ENCODE data around the gene AADAT.
"Not testable (repeated sequence)": the region's sequence is repeated elsewhere in the genome, so short reads cannot be mapped to it uniquely, and the experiment has no call there.

The AADAT gene

GRCh38 chr4:170110285-170110672 is 20.5 kb upstream of the AADAT start:
- Histone ChIP-seq H2AFZ (ENCODE audit: low read depth, low read length) (no peak overlapping the region), H3K9me3 (ENCODE audit: insufficient read depth, low read length) (no peaks in the 10 kb centered on the region), H3K4me1 (ENCODE audit: low read length) (no peaks in the 10 kb centered on the region), H4K20me1 (ENCODE audit: insufficient read depth, low read length) (no peaks in the 10 kb centered on the region), H3K4me2 (ENCODE audit: low read length) (no peak overlapping the region), H3K4me3 (ENCODE audit: low read length) (no peak overlapping the region), H3K9ac (ENCODE audit: low read length) (no peak overlapping the region), H3K36me3 (replicated peaks; ENCODE audit: low read depth, low read length) (no peaks in the 10 kb centered on the region), H3K27ac (ENCODE audit: low read length) (no peak overlapping the region), H3K27me3 (ENCODE audit: low read depth, low read length) (no peaks in the 10 kb centered on the region), H3K79me2 (ENCODE audit: low read length) (no peaks in the 10 kb centered on the region)
- TF ChIP-seq CTCF (IDR thresholded peaks at IDR 0.05; ENCODE audit: low read depth, low read length) (no peak), EZH2phosphoT487 (IDR thresholded peaks at IDR 0.05; ENCODE audit: low read depth) (no peak)

- Histone ChIP-seq H3K4me2 (ENCODE audit: low read length) (no peak overlapping the region), H3K27me3 (ENCODE audit: low read depth, low read length) (no peaks in the 10 kb centered on the region), H3K4me3 (ENCODE audit: low read length) (no peak overlapping the region), H4K20me1 (ENCODE audit: insufficient read depth, low read length) (no peaks in the 10 kb centered on the region), H3K4me1 (ENCODE audit: low read length) (no peaks in the 10 kb centered on the region), H3K36me3 (replicated peaks; ENCODE audit: low read depth, low read length) (no peaks in the 10 kb centered on the region), H3K27ac (ENCODE audit: low read length) (no peak overlapping the region), H2AFZ (ENCODE audit: low read depth, low read length) (no peak overlapping the region), H3K79me2 (ENCODE audit: low read length) (no peaks in the 10 kb centered on the region), H3K9me3 (ENCODE audit: insufficient read depth, low read length) (no peaks in the 10 kb centered on the region), H3K9ac (ENCODE audit: low read length) (no peak overlapping the region)
- TF ChIP-seq CTCF (IDR thresholded peaks at IDR 0.05; ENCODE audit: low read depth, low read length) (no peak), EZH2phosphoT487 (IDR thresholded peaks at IDR 0.05; ENCODE audit: low read depth) (no peak)
Observed at GRCh38 chr4:170109586-170110284, 20.0 kb upstream of the AADAT start.

- H3K4me1 ChIP-seq (ENCODE audit: low read length): no peaks in the 10 kb centered on the region
- H3K9ac ChIP-seq (ENCODE audit: low read length): no peak overlapping the region
- H3K27me3 ChIP-seq (ENCODE audit: low read depth, low read length): no peaks in the 10 kb centered on the region
- H3K36me3 ChIP-seq (replicated peaks; ENCODE audit: low read depth, low read length): no peaks in the 10 kb centered on the region
- no peak for TF ChIP-seq EZH2phosphoT487 (IDR thresholded peaks at IDR 0.05; ENCODE audit: low read depth)
- TF ChIP-seq CTCF (IDR thresholded peaks at IDR 0.05; ENCODE audit: low read depth, low read length): no peak
- H3K9me3 ChIP-seq (ENCODE audit: insufficient read depth, low read length): no peaks in the 10 kb centered on the region
- no peak overlapping the region for H3K4me2 ChIP-seq (ENCODE audit: low read length)
- H4K20me1 ChIP-seq (ENCODE audit: insufficient read depth, low read length): no peaks in the 10 kb centered on the region
- H3K4me3 ChIP-seq (ENCODE audit: low read length): no peak overlapping the region
- no peaks in the 10 kb centered on the region for H3K79me2 ChIP-seq (ENCODE audit: low read length)
- no peak overlapping the region for H3K27ac ChIP-seq (ENCODE audit: low read length)
- H2AFZ ChIP-seq (ENCODE audit: low read depth, low read length): no peak overlapping the region
Observed at GRCh38 chr4:170106900-170107299, 17.1 kb upstream of the AADAT start.

GRCh38 chr4:170102426-170102825 is 12.7 kb upstream of the AADAT start:
- Histone ChIP-seq H3K27ac (ENCODE audit: low read length) (no peak overlapping the region), H3K27me3 (ENCODE audit: low read depth, low read length) (no peaks in the 10 kb centered on the region), H3K4me1 (ENCODE audit: low read length) (no peaks in the 10 kb centered on the region), H3K4me2 (ENCODE audit: low read length) (no peak overlapping the region), H4K20me1 (ENCODE audit: insufficient read depth, low read length) (no peaks in the 10 kb centered on the region), H3K36me3 (replicated peaks; ENCODE audit: low read depth, low read length) (no peaks in the 10 kb centered on the region), H3K4me3 (ENCODE audit: low read length) (no peak overlapping the region), H2AFZ (ENCODE audit: low read depth, low read length) (no peak overlapping the region), H3K79me2 (ENCODE audit: low read length) (no peaks in the 10 kb centered on the region), H3K9ac (ENCODE audit: low read length) (no peak overlapping the region), H3K9me3 (ENCODE audit: insufficient read depth, low read length) (no peaks in the 10 kb centered on the region)
- no peak for TF ChIP-seq CTCF (IDR thresholded peaks at IDR 0.05; ENCODE audit: low read depth, low read length)
- no peak for TF ChIP-seq EZH2phosphoT487 (IDR thresholded peaks at IDR 0.05; ENCODE audit: low read depth)

GRCh38 chr4:170098171-170098570 is 8.4 kb upstream of the AADAT start:
- H4K20me1 ChIP-seq (ENCODE audit: insufficient read depth, low read length); H3K4me2 ChIP-seq (ENCODE audit: low read length); H3K36me3 ChIP-seq (replicated peaks; ENCODE audit: low read depth, low read length): not testable (repeated sequence)

More at GRCh38 chr4:170098171-170098570, 8.4 kb upstream of the AADAT start:
- H3K9ac ChIP-seq (ENCODE audit: low read length); H2AFZ ChIP-seq (ENCODE audit: low read depth, low read length); H3K4me3 ChIP-seq (ENCODE audit: low read length); H3K27me3 ChIP-seq (ENCODE audit: low read depth, low read length); H3K27ac ChIP-seq (ENCODE audit: low read length); H3K4me1 ChIP-seq (ENCODE audit: low read length); H3K9me3 ChIP-seq (ENCODE audit: insufficient read depth, low read length); H3K79me2 ChIP-seq (ENCODE audit: low read length): not testable (repeated sequence)
